ENCODE data around the gene LRRC61.
A peak's percentile ranks its signal among the peaks of the same experiment; 100 is the strongest.

The LRRC61 gene

GRCh38 chr7:150372271-150373048 lies 49.3 kb downstream of the LRRC61 start:
- no peak for DNase-seq

DNA sequence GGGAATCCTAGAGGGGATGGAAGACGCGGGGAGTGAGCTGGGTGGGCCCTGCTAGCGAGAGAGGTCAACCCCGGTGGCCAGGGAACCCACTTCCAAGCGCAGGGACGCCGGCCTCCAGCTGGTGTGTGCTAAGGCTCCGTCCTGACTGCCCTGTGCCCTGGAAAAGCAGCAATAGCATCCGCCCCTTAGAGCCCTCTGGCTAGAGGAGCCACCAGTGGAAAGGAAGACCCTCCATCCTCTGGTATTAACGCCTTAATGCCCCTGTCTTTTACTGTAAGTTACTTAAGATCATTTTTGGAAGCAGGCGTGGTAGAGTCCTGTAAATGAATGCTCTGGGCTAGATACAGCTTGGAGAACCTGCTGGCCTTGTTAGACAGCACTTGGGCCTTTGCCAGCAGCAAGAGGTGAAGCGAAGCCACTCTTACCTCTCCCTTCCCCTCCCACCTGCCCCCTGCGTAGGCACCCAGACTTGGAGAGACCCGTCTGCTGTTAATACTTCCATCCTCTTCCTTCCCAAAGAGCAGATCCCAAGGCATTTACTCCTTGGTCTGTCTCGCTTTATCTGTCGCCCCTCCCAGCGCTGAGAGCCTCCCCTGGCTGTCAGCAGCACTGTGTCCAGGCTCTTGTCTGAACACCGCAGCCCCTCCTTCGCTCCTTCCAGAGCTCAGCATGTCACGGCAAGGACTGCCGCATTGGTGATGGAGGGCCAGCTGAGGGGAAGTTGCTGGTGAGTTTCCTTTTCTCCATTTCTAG lies 50.1 kb downstream of the LRRC61 start:
- no peak for DNase-seq

- DNase-seq, result no peak
Measured at GRCh38 chr7:150374026-150374425, 50.9 kb downstream of the LRRC61 start.

DNA sequence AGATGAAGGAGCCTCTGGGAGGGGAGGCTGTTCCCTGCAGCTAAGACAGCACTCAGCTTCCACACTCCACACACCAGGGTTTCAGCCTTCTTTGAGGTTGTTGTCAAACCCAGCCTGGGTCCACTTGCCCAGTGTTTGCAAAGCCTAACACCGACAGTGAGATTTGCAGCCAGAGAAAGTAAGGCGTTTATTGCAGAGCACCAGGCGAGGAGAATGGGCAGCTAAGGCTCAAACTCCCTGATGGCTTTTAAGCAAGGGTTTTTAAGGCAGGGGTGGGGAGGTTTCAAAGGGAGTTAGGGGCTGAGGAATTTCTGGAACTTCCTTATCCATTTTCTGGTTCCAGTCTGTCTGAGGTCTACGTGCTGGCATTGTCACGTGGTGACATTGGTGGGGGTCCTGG lies 51.3 kb downstream of the LRRC61 start:
- no peak for DNase-seq

DNA sequence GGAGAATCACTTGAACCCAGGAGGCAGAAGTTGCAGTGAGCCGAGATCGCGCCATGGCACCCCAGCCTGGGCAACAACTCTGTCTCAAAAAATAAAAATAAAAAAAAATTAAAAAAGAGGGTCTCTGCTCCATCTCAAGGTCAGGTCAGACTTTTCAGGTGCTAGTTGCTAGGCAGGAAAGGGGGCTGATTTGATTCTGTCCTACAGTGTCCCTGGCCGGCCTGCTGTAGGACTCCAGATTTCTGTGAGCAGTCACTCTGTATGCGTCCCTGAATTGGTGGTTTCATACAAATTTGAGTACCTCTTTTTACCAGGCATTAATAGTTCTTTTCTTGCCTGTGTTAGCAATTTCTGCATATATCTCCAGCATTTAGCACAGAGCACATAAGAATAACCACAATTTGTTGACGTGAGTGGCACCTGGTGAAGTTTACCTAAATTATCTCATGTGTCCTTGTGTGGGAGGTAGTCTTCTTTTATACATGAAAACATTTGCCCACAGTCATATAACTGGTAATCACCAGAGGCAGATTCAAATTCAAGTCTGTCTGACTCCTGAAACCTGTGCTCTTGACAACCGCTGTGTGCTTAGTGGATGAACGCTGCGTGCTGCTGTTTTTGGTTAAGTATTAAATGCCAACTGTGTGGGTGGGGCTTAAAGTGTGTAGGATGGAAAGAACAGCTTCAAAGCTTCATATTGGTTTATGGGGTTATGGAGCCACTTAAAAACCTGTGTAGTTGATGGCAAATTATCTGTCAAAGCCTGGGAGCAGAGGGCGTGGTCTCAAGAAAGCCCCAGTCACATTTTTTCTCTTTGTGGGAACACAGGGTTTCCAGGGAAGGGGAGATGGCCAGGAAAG lies 52.7 kb downstream of the LRRC61 start:
- no peak for DNase-seq

GRCh38 chr7:150376560-150376959 lies 53.4 kb downstream of the LRRC61 start:
- no peak for DNase-seq

GRCh38 chr7:150377196-150377595 lies 54.0 kb downstream of the LRRC61 start:
- DNase-seq, result no peak

DNA sequence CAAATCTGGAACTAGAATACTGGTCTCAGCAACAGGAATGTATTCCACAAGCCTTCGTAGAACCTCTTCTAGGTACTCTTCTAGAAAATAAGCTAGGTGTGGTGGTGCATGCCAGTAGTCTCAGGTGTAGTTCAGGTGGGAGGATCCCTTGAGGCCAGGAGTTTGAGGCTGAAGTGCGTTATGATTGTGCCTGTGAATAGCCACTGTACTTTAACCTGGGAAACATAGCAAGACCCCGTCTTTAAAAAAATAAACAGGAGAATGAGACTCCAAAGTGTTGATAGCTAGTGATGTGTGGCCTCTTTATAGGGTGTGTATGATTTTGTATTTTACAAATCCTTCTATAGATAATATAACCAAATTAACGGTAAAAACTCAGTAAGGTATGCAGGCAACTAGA lies 54.5 kb downstream of the LRRC61 start:
- no peak for DNase-seq

- peak; percentile 65 for DNase-seq
Measured at GRCh38 chr7:150378115-150378852, 55.1 kb downstream of the LRRC61 start.

- peak; percentile 91 for DNase-seq
Measured at GRCh38 chr7:150378853-150379440, 55.8 kb downstream of the LRRC61 start, which contains the start of gene ZNF775. ZNF775 (plus strand) TSS chr7:150379330; CDS start chr7:150388471, 9,141 bp downstream.

- DNase-seq, result no peak
Measured at GRCh38 chr7:150379441-150380379, 56.6 kb downstream of the LRRC61 start.

- DNase-seq, result no peak
Measured at GRCh38 chr7:150380463-150380862, 57.3 kb downstream of the LRRC61 start.

DNA sequence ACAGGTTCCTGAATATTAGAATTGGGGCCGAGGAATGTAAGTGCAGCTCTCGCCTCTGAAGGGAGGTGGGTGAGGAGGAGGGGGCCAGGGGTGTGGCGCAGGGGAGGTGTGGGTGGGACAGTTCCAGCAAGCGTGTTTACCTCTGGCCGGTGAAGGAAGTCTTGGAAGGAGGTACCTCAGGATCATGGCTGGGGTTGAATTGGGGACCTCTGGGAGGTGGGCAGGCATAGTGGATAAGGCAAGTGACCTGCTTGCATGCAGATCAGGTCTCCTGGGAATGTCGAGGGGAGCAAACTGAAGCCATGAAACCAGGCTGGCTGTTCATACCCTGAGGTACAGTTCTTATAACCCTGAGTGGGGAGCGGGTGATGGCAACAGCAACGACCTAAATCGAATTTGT lies 57.9 kb downstream of the LRRC61 start:
- no peak for DNase-seq

- DNase-seq, result no peak
Measured at GRCh38 chr7:150381785-150382122, 58.6 kb downstream of the LRRC61 start.

DNA sequence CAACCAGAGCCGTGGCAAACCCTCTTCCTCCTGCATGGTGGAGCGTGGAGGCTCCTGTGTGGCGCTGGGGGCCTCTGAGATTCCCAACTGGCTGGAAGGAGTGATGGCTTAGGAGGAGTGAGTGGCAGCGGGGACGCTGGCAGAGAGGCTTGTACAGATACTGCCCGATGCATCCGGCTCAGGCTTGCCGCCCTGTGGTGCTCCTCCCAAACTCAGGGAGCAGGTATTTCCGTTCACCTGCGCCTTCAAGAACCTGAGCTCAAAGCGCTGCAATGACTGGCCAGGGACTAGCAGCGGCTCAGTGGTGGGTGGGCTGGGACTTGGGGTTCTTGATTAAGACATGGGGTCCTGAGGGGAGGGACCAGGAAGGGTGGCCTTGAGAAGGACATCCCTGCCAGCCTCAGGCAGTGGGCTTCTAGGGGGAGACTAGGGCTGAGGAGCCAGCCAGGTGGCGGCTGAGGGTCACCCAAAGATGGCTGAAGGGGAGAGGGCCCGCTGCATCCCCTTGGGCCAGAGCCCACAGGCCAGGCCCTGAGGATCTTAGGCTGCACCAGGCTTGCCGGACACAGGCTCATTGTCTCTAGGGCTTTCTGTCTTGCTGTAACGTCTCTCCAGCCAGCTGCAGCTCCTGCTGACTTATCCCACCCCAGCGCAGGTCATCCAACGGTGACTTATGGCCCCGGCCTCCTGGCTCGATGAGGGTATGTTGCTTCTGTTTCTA lies 59.1 kb downstream of the LRRC61 start:
- no peak for DNase-seq

DNA sequence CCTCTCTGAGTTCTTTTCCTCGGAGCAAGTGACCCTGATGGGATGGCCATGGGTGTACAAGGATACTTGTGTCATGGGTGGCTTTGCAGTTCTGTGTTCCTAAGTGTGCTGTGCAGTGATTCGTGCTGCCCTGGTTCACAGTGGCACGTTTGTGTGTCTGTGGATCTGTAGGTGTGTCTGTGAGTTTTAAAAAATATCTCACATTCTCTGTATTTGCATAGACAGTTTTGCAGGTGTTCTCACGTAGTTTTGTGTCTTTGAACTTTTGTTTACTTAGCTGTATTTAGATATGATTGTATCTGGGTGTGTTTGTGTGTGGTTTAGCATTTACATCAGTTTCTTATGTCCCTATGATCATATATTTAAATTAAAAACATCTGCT lies 59.7 kb downstream of the LRRC61 start:
- no peak for DNase-seq

- peak; percentile 75 for DNase-seq
Measured at GRCh38 chr7:150383710-150384397, 60.7 kb downstream of the LRRC61 start.

- no peak for DNase-seq
Measured at GRCh38 chr7:150384406-150385301, 61.5 kb downstream of the LRRC61 start.

- no peak for DNase-seq
Measured at GRCh38 chr7:150385302-150385723, 62.2 kb downstream of the LRRC61 start.

Data from NCI-H2227 treated with DMSO at 0.1 percent for 48 hours (cell line).